Activated CD4-positive, alpha-beta T cell treated with anti-CD3 and anti-CD28 coated beads, Interleukin-2, amount 50 U/mL, for 16 hours (primary cell): ENCODE measurements around the gene FBXL12.
A peak's percentile ranks its signal among the peaks of the same experiment; 100 is the strongest.
"Not testable (repeated sequence)": the region's sequence is repeated elsewhere in the genome, so short reads cannot be mapped to it uniquely, and the experiment has no call there.

Experiments used
- DNase-seq: peaks from one replicate; pipeline ENCODE4 v3.0.0-alpha.2; 2020

Gene FBXL12

GRCh38 chr19:9791552-9792205 is 27.2 kb downstream of the FBXL12 start:
- DNase-seq = peak; percentile 87

- DNase-seq = not testable (repeated sequence)
Measured at GRCh38 chr19:9791073-9791367, 27.9 kb downstream of the FBXL12 start.

- DNase-seq = not testable (repeated sequence)
Measured at GRCh38 chr19:9789579-9789978, 29.3 kb downstream of the FBXL12 start.

- no peak for DNase-seq
Measured at GRCh38 chr19:9789066-9789465, 29.8 kb downstream of the FBXL12 start.

- DNase-seq = not testable (repeated sequence)
Measured at GRCh38 chr19:9788604-9789003, 30.3 kb downstream of the FBXL12 start.

GRCh38 chr19:9786819-9787218 is 32.1 kb downstream of the FBXL12 start:
- DNase-seq = no peak

GRCh38 chr19:9786342-9786741 is 32.5 kb downstream of the FBXL12 start:
- no peak for DNase-seq

- peak; percentile 94 for DNase-seq
Measured at GRCh38 chr19:9785367-9786331, 33.2 kb downstream of the FBXL12 start.

- not testable (repeated sequence) for DNase-seq
Measured at GRCh38 chr19:9784163-9784496, 34.7 kb downstream of the FBXL12 start.

GRCh38 chr19:9782338-9782737 is 36.5 kb downstream of the FBXL12 start:
- no peak for DNase-seq

GRCh38 chr19:9768175-9769112 is 50.4 kb downstream of the FBXL12 start, which contains the start of gene ZNF846:
Gene ZNF846, minus strand, starts transcription at chr19:9768738. Its CDS starts 3,788 bp downstream, at chr19:9764950.
- DNase-seq = peak; percentile 95
